Activated T-cell treated with anti-CD3 and anti-CD28 coated beads, Interleukin-2, amount 50 U/mL, for 72 hours (primary cell): ENCODE results near the gene TARBP1. TPM values are rescaled to one million over a fixed set of nuclear protein-coding genes. Genes with fewer than 3 reads are reported as not detected.

Source experiments
- ATAC-seq, 2 donors: fragments of 150-1000 bp; cut with Tn5 transposase; replicated peaks in 1 of 2; 2 replicates each; pipeline ENCODE4 v1.10.0; 2021; ENCODE audit warnings: moderate library complexity in 2 of 2, mild to moderate bottlenecking in 1 of 2
- DNase-seq, 2 donors: peaks; one replicate each; pipeline ENCODE4 v3.0.0; 2021 to 2022; ENCODE audit warnings: mixed read lengths in 1 of 2
- H3K27ac Mint-ChIP-seq: one replicate; pipeline ENCODE4 v1.8.0; 2022; ENCODE audit warnings: mild to moderate bottlenecking, moderate library complexity, mixed read lengths
- H3K27me3 Mint-ChIP-seq: one replicate; pipeline ENCODE4 v1.8.0; 2022; ENCODE audit warnings: low read depth, mixed read lengths
- H3K36me3 Mint-ChIP-seq, 2 donors: one replicate each; pipeline ENCODE4 v1.8.0; 2022; ENCODE audit warnings: mixed read lengths in 2 of 2, mild to moderate bottlenecking in 1 of 2; ENCODE audit not compliant: insufficient read depth in 2 of 2
- H3K4me1 Mint-ChIP-seq: one replicate; pipeline ENCODE4 v1.8.0; 2022; ENCODE audit warnings: low read depth, mixed read lengths
- H3K4me3 Mint-ChIP-seq, 2 donors: one replicate each; pipeline ENCODE4 v1.8.0; 2022; ENCODE audit warnings: mild to moderate bottlenecking in 2 of 2, mixed read lengths in 2 of 2, moderate library complexity in 2 of 2
- H3K9me3 Mint-ChIP-seq, 2 donors: one replicate each; pipeline ENCODE4 v1.8.0; 2022; ENCODE audit warnings: mixed read lengths in 2 of 2
- total RNA-seq, 2 donors: library from RNA; stranded (reverse); gene quantifications; one replicate each; pipeline ENCODE4 v1.2.3, GENCODE V29; 2022

The TARBP1 gene
- total RNA-seq, 2 donors from 2014 or later, result 49.6 to 63.0 TPM

GRCh38 chr1:234488054-234489006 is 9.4 kb upstream of the TARBP1 start:
- Mint-ChIP-seq H3K9me3 (no peaks in the 10 kb centered on the region), H3K27ac (peak overlapping the region; percentile 89), H3K4me1 (peaks cover 46% of the 10 kb centered on the region), H3K4me3 (peak overlapping the region; percentile 73 to 80), H3K27me3 (peaks cover 12% of the 10 kb centered on the region), H3K36me3 (no peaks in the 10 kb centered on the region)
- DNase-seq, result peak; percentile 56 to 60
- peak; percentile 95 to 97 for ATAC-seq

GRCh38 chr1:234486858-234487840 is 8.2 kb upstream of the TARBP1 start:
- Mint-ChIP-seq H3K4me3 (peak overlapping the region; percentile 73 to 80), H3K27ac (no peak overlapping the region), H3K27me3 (peaks cover 24% of the 10 kb centered on the region), H3K9me3 (no peaks in the 10 kb centered on the region), H3K4me1 (peaks cover 45% of the 10 kb centered on the region), H3K36me3 (no peaks in the 10 kb centered on the region)
- DNase-seq, result no peak
- ATAC-seq, result peak; percentile 1 to 5

- ATAC-seq (no peak), DNase-seq (no peak)
- H3K27me3 Mint-ChIP-seq, result peaks cover 29% of the 10 kb centered on the region
- H3K36me3 Mint-ChIP-seq, result no peaks in the 10 kb centered on the region
- no peaks in the 10 kb centered on the region for H3K9me3 Mint-ChIP-seq
- H3K27ac Mint-ChIP-seq, result no peak overlapping the region
- peaks cover 45% of the 10 kb centered on the region for H3K4me1 Mint-ChIP-seq
- H3K4me3 Mint-ChIP-seq, result no peak overlapping the region
Observed at GRCh38 chr1:234484991-234485739, 6.2 kb upstream of the TARBP1 start.

GRCh38 chr1:234484218-234484617 is 5.2 kb upstream of the TARBP1 start:
- ATAC-seq (no peak), DNase-seq (no peak)
- Mint-ChIP-seq H3K4me1 (peaks cover 47% of the 10 kb centered on the region), H3K36me3 (no peaks in the 10 kb centered on the region), H3K27ac (no peak overlapping the region), H3K9me3 (no peaks in the 10 kb centered on the region), H3K27me3 (peaks cover 29% of the 10 kb centered on the region), H3K4me3 (no peak overlapping the region)

- H3K27me3 Mint-ChIP-seq, result peaks cover 29% of the 10 kb centered on the region
- no peaks in the 10 kb centered on the region for H3K36me3 Mint-ChIP-seq
- DNase-seq (no peak), ATAC-seq (no peak)
- H3K9me3 Mint-ChIP-seq, result no peaks in the 10 kb centered on the region
- H3K4me1 Mint-ChIP-seq, result peaks cover 32% of the 10 kb centered on the region
- H3K27ac Mint-ChIP-seq, result no peak overlapping the region
- H3K4me3 Mint-ChIP-seq, result no peak overlapping the region
Observed at GRCh38 chr1:234481771-234482170, 2.8 kb upstream of the TARBP1 start.

- Mint-ChIP-seq H3K4me3 (peak overlapping the region in 1 of 2 donors; percentile 84), H3K27me3 (peaks cover 22% of the 10 kb centered on the region), H3K36me3 (no peaks in the 10 kb centered on the region), H3K4me1 (peaks cover 49% of the 10 kb centered on the region), H3K27ac (no peak overlapping the region), H3K9me3 (no peaks in the 10 kb centered on the region)
- ATAC-seq, result no peak
- no peak for DNase-seq
Observed at GRCh38 chr1:234479866-234480265, 887 bp upstream of the TARBP1 start.

- Mint-ChIP-seq H3K4me3 (peak overlapping the region; percentile 77 to 84), H3K36me3 (no peaks in the 10 kb centered on the region), H3K4me1 (peaks cover 56% of the 10 kb centered on the region), H3K27me3 (peaks cover 22% of the 10 kb centered on the region), H3K27ac (no peak overlapping the region), H3K9me3 (no peaks in the 10 kb centered on the region)
- no peak for ATAC-seq
- DNase-seq, result no peak
Observed at GRCh38 chr1:234479310-234479559, 256 bp upstream of the TARBP1 start.

GRCh38 chr1:234478152-234478480 is 863 bp downstream of the TARBP1 start:
- ATAC-seq, result peak; percentile 77 to 81
- Mint-ChIP-seq H3K36me3 (no peaks in the 10 kb centered on the region), H3K9me3 (no peaks in the 10 kb centered on the region), H3K27me3 (peaks cover 15% of the 10 kb centered on the region), H3K27ac (no peak overlapping the region), H3K4me3 (peak overlapping the region; percentile 74 to 90), H3K4me1 (peaks cover 67% of the 10 kb centered on the region)
- DNase-seq, result peak; percentile 80 to 81

- H3K27me3 Mint-ChIP-seq, result peaks cover 9% of the 10 kb centered on the region
- DNase-seq (no peak), ATAC-seq (no peak)
- H3K9me3 Mint-ChIP-seq, result no peaks in the 10 kb centered on the region
- H3K4me3 Mint-ChIP-seq, result peak overlapping the region; percentile 74 to 90
- H3K36me3 Mint-ChIP-seq, result no peaks in the 10 kb centered on the region
- no peak overlapping the region for H3K27ac Mint-ChIP-seq
- H3K4me1 Mint-ChIP-seq, result peaks cover 72% of the 10 kb centered on the region
Observed at GRCh38 chr1:234477386-234478151, 1.4 kb downstream of the TARBP1 start.

- Mint-ChIP-seq H3K4me1 (peaks cover 71% of the 10 kb centered on the region), H3K36me3 (no peaks in the 10 kb centered on the region), H3K9me3 (no peaks in the 10 kb centered on the region), H3K4me3 (peak overlapping the region; percentile 61 to 74), H3K27me3 (no peaks in the 10 kb centered on the region), H3K27ac (peak overlapping the region; percentile 26)
- ATAC-seq (no peak), DNase-seq (no peak)
Observed at GRCh38 chr1:234476172-234476571, 2.8 kb downstream of the TARBP1 start.

GRCh38 chr1:234475167-234475793 is 3.7 kb downstream of the TARBP1 start:
- H3K36me3 Mint-ChIP-seq, result peaks cover under 1% of the 10 kb centered on the region in 2 donors
- H3K27me3 Mint-ChIP-seq, result no peaks in the 10 kb centered on the region
- H3K4me1 Mint-ChIP-seq, result peaks cover 62% of the 10 kb centered on the region
- DNase-seq, result no peak
- H3K27ac Mint-ChIP-seq, result no peak overlapping the region
- no peaks in the 10 kb centered on the region for H3K9me3 Mint-ChIP-seq
- peak overlapping the region in 1 of 2 donors; percentile 34 for H3K4me3 Mint-ChIP-seq
- no peak for ATAC-seq

GRCh38 chr1:234474375-234474774 is 4.6 kb downstream of the TARBP1 start:
- no peak for DNase-seq
- no peak for ATAC-seq
- Mint-ChIP-seq H3K9me3 (no peaks in the 10 kb centered on the region), H3K4me1 (peaks cover 54% of the 10 kb centered on the region), H3K27ac (peak overlapping the region; percentile 77), H3K36me3 (peaks cover 2 to 4% of the 10 kb centered on the region in 2 donors), H3K4me3 (peak overlapping the region; percentile 1 to 3), H3K27me3 (no peaks in the 10 kb centered on the region)
